KOPT-K1 (cell line): ENCODE results near the gene CD99L2.

Experiments used
- H3K27ac ChIP-seq: fragments of 200-600 bp; sonication (generic); 2 replicates; pipeline ENCODE4 v1.5.1; 2016; ENCODE audit warnings: antibody characterized with exemption, mild to moderate bottlenecking, low read depth, low read length; ENCODE audit not compliant: poor library complexity, severe bottlenecking
- H3K36me3 ChIP-seq: fragments of 200-600 bp; sonication (generic); 2 replicates; pipeline ENCODE4 v1.5.1; 2017; ENCODE audit warnings: antibody characterized with exemption, mild to moderate bottlenecking, low read length, moderate library complexity; ENCODE audit not compliant: insufficient read depth
- H3K9me3 ChIP-seq: fragments of 200-600 bp; sonication (generic); 2 replicates; pipeline ENCODE4 v1.5.1; 2017; ENCODE audit warnings: antibody characterized with exemption, low read length, mild to moderate bottlenecking; ENCODE audit not compliant: insufficient read depth, poor library complexity, severe bottlenecking

Gene CD99L2

GRCh38 chrX:150898343-150899190, at the start of gene CD99L2:
TSS of gene CD99L2 (minus strand) at chrX:150898668. CDS start at chrX:150898588, 80 bp downstream.
- Histone ChIP-seq H3K36me3 (no peaks in the 10 kb centered on the region), H3K27ac (peak within 1 kb of the TSS; percentile 83), H3K9me3 (no peaks in the 10 kb centered on the region)

DNA sequence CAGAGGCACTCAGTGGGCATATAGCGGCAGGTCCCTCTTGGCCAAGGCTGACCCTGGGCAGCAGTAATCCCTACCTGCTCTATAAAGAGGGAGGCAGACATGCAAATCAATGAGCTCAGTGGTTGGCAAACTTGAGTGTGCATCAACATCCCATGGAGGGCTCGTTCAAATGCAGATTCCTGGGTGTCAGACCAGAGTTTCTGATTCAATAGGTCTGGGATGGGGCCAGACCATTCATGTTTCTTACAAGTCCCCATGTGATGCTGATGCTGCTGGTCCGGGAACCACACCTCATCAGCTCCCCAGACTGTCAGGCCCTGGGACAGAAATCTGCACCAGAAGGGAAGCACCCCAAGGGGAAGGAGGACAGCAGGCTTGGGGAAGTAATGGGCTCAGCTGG, 45.8 kb upstream of the CD99L2 start:
- Histone ChIP-seq H3K9me3 (no peaks in the 10 kb centered on the region), H3K27ac (no peak overlapping the region), H3K36me3 (no peaks in the 10 kb centered on the region)

DNA sequence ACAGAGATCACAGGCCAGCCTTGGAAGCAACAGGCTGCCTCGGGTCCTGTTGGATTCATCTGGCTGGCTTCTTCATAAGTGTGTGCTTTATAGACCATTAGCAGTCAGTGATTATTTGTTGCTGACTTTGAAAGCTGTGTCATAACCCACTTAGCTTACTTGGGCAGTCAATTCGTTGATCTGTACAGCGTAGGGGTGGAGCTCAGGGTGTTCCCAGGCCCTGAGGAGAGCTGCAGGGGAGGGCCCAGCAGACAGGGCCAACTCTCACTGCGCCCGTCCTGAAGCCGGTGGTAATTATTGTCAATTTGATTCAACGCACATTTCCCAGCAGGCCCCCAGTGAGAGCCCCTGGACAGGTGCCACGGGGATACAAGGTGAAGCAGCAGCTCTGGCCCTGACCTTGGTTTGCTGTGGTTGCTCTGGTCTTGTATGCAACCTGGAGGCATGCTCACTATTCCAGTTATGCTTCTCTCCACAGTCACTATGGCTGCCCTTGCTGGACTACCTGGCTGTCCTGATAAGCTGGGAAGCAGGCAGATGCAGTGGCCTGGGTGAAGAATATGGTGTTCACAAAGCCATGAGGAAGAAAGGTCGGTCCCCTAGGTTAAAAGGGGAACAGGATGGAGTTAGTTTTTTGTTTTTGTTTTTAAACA, 44.6 kb upstream of the CD99L2 start:
- Histone ChIP-seq H3K36me3 (no peaks in the 10 kb centered on the region), H3K9me3 (no peaks in the 10 kb centered on the region), H3K27ac (no peak overlapping the region)

GRCh38 chrX:150941580-150941979, 43.1 kb upstream of the CD99L2 start:
- no peaks in the 10 kb centered on the region for H3K9me3 ChIP-seq
- H3K36me3 ChIP-seq = no peaks in the 10 kb centered on the region
- no peak overlapping the region for H3K27ac ChIP-seq

DNA sequence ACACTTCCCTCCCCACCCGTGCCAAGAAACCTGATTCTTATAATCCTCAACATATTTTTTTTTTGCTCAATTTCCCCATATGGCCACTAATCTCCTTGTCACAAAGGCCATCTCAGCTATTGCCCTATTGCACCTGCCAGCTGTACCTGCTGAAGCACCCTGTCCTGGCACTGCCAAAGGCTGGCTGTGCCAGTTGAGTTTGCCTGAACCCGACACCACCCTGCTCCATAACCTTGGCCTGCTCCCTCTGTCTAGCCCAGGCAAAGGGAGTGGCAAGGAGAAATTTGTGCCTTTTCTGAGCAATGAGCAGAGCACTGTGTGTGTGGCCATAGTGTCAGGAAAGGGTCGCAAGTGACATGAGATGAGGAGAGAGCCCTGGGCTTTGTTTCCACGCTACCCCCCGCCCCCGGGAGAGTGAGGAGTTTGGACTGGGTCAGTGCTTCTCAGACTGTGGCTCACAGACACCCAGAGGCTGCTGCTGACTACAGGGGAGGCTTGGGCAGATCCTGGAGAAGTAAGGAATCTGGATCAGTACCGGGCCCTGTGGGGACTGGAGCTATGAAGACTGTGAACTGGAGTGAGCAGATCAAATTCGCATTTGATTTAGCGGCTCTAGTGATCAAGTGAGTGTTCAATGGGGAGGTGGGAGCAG, 42.5 kb upstream of the CD99L2 start:
- H3K9me3 ChIP-seq = no peaks in the 10 kb centered on the region
- no peak overlapping the region for H3K27ac ChIP-seq
- H3K36me3 ChIP-seq = no peaks in the 10 kb centered on the region

DNA sequence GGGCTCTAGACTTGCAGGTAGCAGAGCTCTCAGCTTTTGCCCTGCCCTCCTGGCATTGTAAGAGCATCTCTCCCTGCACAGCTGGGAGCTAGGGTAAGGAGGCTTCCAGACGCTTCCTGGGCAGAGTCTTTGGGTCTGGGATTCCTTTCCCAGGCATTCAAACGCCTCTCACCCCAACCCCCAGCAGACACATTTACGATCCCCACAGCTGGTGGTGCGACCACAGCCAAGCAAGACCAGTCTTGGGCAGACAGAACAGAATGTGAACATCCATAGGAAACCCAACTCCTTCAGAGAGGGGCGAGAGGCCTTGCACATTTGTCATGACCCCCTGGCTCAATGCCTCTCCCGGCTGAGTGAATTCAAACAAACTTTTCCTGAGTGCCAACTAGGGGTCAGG, 38.1 kb upstream of the CD99L2 start:
- no peaks in the 10 kb centered on the region for H3K36me3 ChIP-seq
- no peaks in the 10 kb centered on the region for H3K9me3 ChIP-seq
- no peak overlapping the region for H3K27ac ChIP-seq

DNA sequence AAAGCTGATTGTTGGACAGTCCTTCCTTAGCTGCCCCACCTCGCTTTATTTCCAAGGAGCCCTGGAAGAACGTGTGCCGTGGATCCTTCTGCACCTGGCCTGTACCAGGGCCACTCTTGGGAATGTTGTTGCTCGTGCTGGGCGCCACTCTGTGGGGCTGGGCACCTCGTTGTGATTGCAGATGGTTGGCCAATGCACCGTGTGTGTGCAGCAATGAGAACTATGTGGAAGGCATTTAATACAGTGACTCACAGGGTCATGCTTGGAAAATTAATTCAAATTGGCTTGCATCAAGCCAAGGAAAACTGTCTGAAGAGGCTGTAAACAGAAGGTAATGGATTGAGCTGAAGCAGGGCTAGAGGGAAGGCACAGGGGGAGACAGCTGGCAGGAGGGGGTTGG, 37.0 kb upstream of the CD99L2 start:
- Histone ChIP-seq H3K9me3 (no peaks in the 10 kb centered on the region), H3K36me3 (no peaks in the 10 kb centered on the region), H3K27ac (no peak overlapping the region)

DNA sequence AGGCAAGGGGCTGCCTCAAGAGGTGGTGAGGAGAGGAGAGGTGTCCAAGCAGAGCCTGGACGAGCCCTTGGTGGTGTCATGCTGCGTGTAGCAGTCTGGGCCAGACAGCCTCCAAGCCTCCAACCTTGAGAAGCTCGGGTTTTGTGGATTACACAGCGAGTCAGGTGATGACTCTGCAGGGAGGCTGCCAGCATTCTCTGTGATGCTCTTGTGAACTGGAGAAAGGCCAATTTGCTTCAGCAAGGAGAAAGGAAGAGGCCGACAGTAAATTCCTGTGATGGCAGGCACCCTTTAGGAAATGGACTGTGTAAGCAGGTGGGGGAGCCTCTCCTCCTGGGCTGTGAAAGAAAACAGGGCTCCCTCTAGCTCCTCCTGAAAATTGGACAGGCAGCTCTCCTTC, 36.0 kb upstream of the CD99L2 start:
- H3K36me3 ChIP-seq = no peaks in the 10 kb centered on the region
- no peak overlapping the region for H3K27ac ChIP-seq
- H3K9me3 ChIP-seq = no peaks in the 10 kb centered on the region

DNA sequence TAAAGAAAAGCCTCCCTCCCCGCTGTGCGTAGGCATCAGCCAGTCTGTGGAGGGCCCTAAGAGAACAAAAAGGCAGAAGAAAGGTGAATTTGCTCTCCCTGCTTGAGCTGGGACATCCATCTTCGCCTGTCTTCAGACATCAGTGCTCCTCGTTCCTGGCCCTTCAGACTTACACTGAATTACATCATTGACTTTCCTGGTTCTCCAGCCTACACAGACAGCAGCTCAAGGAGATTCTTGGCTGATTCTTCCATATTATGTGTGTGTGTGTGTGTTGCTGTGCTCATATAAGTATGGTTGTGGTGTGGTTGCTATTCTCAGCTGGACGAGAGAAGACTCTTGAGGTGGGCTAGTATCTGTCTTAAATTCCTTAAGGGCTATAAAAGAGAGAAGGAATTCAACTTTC, 35.5 kb upstream of the CD99L2 start:
- no peaks in the 10 kb centered on the region for H3K9me3 ChIP-seq
- H3K36me3 ChIP-seq = no peaks in the 10 kb centered on the region
- H3K27ac ChIP-seq = no peak overlapping the region

- no peaks in the 10 kb centered on the region for H3K36me3 ChIP-seq
- H3K27ac ChIP-seq = no peak overlapping the region
- H3K9me3 ChIP-seq = no peaks in the 10 kb centered on the region
These were observed 30.6 kb upstream of the CD99L2 start for GRCh38 chrX:150929058-150929457.

GRCh38 chrX:150926791-150927190, 28.3 kb upstream of the CD99L2 start:
- no peaks in the 10 kb centered on the region for H3K36me3 ChIP-seq
- no peak overlapping the region for H3K27ac ChIP-seq
- H3K9me3 ChIP-seq = no peaks in the 10 kb centered on the region

DNA sequence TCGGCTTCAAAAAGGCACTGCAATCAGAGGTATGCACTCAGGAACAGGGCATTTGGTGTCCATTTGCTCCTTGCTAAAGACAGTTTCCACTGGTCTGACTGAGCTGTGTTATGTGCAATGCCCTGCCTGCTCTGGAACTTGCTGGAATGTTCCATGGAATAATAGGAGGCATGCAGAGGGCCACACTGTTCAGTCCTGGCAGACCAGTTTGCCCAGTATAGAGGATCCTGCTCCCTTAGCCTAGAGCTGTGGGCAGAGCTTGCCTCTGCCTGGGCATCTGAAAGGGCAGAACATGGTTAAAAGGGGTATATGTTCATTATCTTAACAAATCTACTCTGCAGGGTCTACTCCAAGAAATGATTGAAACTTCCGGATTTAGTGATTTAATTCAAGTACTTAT, 27.8 kb upstream of the CD99L2 start:
- Histone ChIP-seq H3K27ac (no peak overlapping the region), H3K9me3 (no peaks in the 10 kb centered on the region), H3K36me3 (no peaks in the 10 kb centered on the region)

GRCh38 chrX:150919401-150919800, 20.9 kb upstream of the CD99L2 start:
- Histone ChIP-seq H3K9me3 (no peaks in the 10 kb centered on the region), H3K27ac (no peak overlapping the region), H3K36me3 (no peaks in the 10 kb centered on the region)

DNA sequence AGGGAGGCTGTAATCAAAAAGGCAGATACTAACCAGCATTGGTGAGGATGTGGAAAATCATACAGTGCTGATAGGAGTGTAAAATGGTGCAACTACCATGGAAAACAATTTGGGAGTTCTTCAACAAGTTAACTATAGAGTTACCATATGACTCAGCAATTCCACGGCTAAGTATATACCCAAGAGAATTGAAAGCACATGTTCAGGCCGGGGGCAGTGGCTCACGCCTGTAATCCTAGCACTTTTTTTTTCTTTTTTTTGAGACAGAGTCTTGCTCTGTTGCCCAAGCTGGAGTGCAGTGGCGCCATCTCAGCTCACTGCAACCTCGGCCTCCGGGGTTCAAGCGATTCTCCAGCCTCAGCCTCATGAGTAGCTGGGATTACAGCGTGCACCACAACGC, 15.0 kb upstream of the CD99L2 start:
- Histone ChIP-seq H3K36me3 (no peaks in the 10 kb centered on the region), H3K27ac (no peak overlapping the region), H3K9me3 (no peaks in the 10 kb centered on the region)

DNA sequence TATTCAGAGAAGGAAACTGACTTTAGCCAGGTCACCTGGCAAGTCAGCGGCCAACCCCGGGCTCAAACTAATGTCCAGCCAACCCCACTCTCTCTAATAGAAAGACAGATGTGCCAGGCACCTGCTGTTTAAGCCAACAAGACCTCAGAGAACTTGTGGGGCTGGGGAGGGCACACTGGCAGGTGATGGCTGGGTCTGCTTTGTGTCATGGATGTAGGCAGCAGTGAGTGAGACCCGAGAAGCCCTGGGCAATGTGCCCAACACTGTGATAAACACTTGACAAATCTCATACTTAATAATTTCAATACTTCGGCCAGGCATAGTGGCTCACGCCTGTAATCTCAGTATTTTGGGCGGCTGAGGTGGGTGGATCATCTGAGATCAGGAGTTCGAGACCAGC, 9.0 kb upstream of the CD99L2 start:
- no peak overlapping the region for H3K27ac ChIP-seq
- no peaks in the 10 kb centered on the region for H3K9me3 ChIP-seq
- no peaks in the 10 kb centered on the region for H3K36me3 ChIP-seq
